T-helper 2 cell treated with Interferon-gamma antibody and Interleukin-4, amounts not matched to agents 5 μg/mL and 100 μg/mL, for 36 hours (primary cell): ENCODE data around the gene ITGAD.
"Not testable (repeated sequence)": the region's sequence is repeated elsewhere in the genome, so short reads cannot be mapped to it uniquely, and the experiment has no call there.

Source experiments
- DNase-seq: peaks from one replicate; pipeline ENCODE4 v3.0.0; 2021; ENCODE audit warnings: low spot score
- H3K27ac Mint-ChIP-seq: one replicate; pipeline ENCODE4 v1.8.0; 2021; ENCODE audit warnings: mild to moderate bottlenecking, mixed read lengths
- H3K27me3 Mint-ChIP-seq: one replicate; pipeline ENCODE4 v1.8.0; 2021; ENCODE audit warnings: low read depth, mixed read lengths
- H3K36me3 Mint-ChIP-seq: one replicate; pipeline ENCODE4 v1.8.0; 2021; ENCODE audit warnings: low read depth, mixed read lengths
- H3K4me1 Mint-ChIP-seq: one replicate; pipeline ENCODE4 v1.8.0; 2021; ENCODE audit warnings: low read depth, mixed read lengths
- H3K4me3 Mint-ChIP-seq: one replicate; pipeline ENCODE4 v1.8.0; 2022; ENCODE audit warnings: mild to moderate bottlenecking, moderate library complexity, mixed read lengths
- H3K9me3 Mint-ChIP-seq: one replicate; pipeline ENCODE4 v1.8.0; 2021; ENCODE audit warnings: mixed read lengths

ITGAD gene

DNA sequence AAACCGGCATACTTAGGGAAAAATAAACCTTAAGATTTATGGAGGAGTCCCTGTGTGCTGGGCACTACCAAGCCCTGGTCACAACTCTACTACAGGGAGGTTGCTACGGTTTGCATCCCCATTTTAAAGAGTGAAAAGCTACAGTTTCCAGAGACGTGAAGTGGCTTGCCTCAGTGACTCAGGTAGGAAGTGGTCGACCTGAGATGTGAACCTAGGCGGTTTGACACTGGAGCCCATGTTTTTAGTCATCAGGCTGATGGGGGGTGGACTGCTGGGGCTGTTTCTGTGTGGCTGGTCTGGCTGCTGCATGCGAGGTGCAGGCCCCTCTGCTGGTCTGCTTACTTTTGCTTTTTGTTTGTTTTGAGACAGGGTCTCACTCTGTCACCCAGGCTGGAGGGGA lies 28.5 kb downstream of the ITGAD start:
- H3K9me3 Mint-ChIP-seq = no peaks in the 10 kb centered on the region
- H3K4me3 Mint-ChIP-seq = peak overlapping the region; percentile 62
- no peaks in the 10 kb centered on the region for H3K27me3 Mint-ChIP-seq
- DNase-seq = peak; percentile 82
- peaks cover 3% of the 10 kb centered on the region for H3K36me3 Mint-ChIP-seq
- H3K4me1 Mint-ChIP-seq = peaks cover 44% of the 10 kb centered on the region
- H3K27ac Mint-ChIP-seq = peak overlapping the region; percentile 89

- Mint-ChIP-seq H3K9me3 (no peaks in the 10 kb centered on the region), H3K27ac (peak overlapping the region; percentile 64), H3K4me3 (peak overlapping the region; percentile 40), H3K4me1 (peaks cover 39% of the 10 kb centered on the region), H3K36me3 (peaks cover 3% of the 10 kb centered on the region), H3K27me3 (no peaks in the 10 kb centered on the region)
- DNase-seq = no peak
Measured at GRCh38 chr16:31423241-31423640, 30.1 kb downstream of the ITGAD start.

DNA sequence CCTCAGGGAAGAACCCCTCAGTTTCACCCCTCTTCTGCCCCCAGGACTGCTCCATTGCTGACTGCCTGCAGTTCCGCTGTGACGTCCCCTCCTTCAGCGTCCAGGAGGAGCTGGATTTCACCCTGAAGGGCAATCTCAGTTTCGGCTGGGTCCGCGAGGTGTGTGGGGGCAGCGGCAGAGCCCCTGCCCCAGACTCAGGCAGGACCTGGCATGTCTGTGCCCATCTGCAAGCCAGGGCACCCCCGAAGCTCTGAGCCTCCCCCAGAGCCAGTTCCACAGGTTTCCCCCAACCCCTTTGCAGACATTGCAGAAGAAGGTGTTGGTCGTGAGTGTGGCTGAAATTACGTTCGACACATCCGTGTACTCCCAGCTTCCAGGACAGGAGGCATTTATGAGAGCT lies 30.7 kb downstream of the ITGAD start:
- no peaks in the 10 kb centered on the region for H3K9me3 Mint-ChIP-seq
- no peaks in the 10 kb centered on the region for H3K27me3 Mint-ChIP-seq
- H3K27ac Mint-ChIP-seq = no peak overlapping the region
- H3K4me1 Mint-ChIP-seq = peaks cover 41% of the 10 kb centered on the region
- H3K36me3 Mint-ChIP-seq = peaks cover 3% of the 10 kb centered on the region
- no peak overlapping the region for H3K4me3 Mint-ChIP-seq
- DNase-seq = no peak

GRCh38 chr16:31427441-31428278 lies 34.5 kb downstream of the ITGAD start:
- Mint-ChIP-seq H3K4me1 (peaks cover 34% of the 10 kb centered on the region), H3K36me3 (no peaks in the 10 kb centered on the region), H3K4me3 (no peak overlapping the region), H3K27me3 (no peaks in the 10 kb centered on the region), H3K27ac (no peak overlapping the region), H3K9me3 (no peaks in the 10 kb centered on the region)
- peak; percentile 67 for DNase-seq

- H3K36me3 Mint-ChIP-seq = no peaks in the 10 kb centered on the region
- H3K9me3 Mint-ChIP-seq = no peaks in the 10 kb centered on the region
- no peaks in the 10 kb centered on the region for H3K27me3 Mint-ChIP-seq
- H3K27ac Mint-ChIP-seq = no peak within 1 kb of the TSS
- H3K4me1 Mint-ChIP-seq = peaks cover 29% of the 10 kb centered on the region
- DNase-seq = no peak
- peak within 1 kb of the TSS; percentile 32 for H3K4me3 Mint-ChIP-seq
Measured at GRCh38 chr16:31428279-31428597, 35.1 kb downstream of the ITGAD start, which contains the start of gene COX6A2. COX6A2 (minus strand) TSS chr16:31428360; CDS start chr16:31428325, 35 bp downstream.

- H3K9me3 Mint-ChIP-seq = no peaks in the 10 kb centered on the region
- no peaks in the 10 kb centered on the region for H3K36me3 Mint-ChIP-seq
- no peak for DNase-seq
- no peak overlapping the region for H3K27ac Mint-ChIP-seq
- H3K27me3 Mint-ChIP-seq = no peaks in the 10 kb centered on the region
- no peak overlapping the region for H3K4me3 Mint-ChIP-seq
- peaks cover 25% of the 10 kb centered on the region for H3K4me1 Mint-ChIP-seq
Measured at GRCh38 chr16:31428638-31429247, 35.6 kb downstream of the ITGAD start.

- H3K4me1 Mint-ChIP-seq = peaks cover 21% of the 10 kb centered on the region
- no peak overlapping the region for H3K4me3 Mint-ChIP-seq
- no peaks in the 10 kb centered on the region for H3K9me3 Mint-ChIP-seq
- H3K27me3 Mint-ChIP-seq = no peaks in the 10 kb centered on the region
- no peaks in the 10 kb centered on the region for H3K36me3 Mint-ChIP-seq
- no peak overlapping the region for H3K27ac Mint-ChIP-seq
- no peak for DNase-seq
Measured at GRCh38 chr16:31429314-31429713, 36.2 kb downstream of the ITGAD start.

- DNase-seq = no peak
- H3K27ac Mint-ChIP-seq = no peak overlapping the region
- H3K27me3 Mint-ChIP-seq = no peaks in the 10 kb centered on the region
- peaks cover 21% of the 10 kb centered on the region for H3K4me1 Mint-ChIP-seq
- H3K4me3 Mint-ChIP-seq = no peak overlapping the region
- H3K9me3 Mint-ChIP-seq = no peaks in the 10 kb centered on the region
- H3K36me3 Mint-ChIP-seq = no peaks in the 10 kb centered on the region
Measured at GRCh38 chr16:31429796-31430195, 36.7 kb downstream of the ITGAD start.

- H3K4me1 Mint-ChIP-seq = peaks cover 21% of the 10 kb centered on the region
- H3K9me3 Mint-ChIP-seq = no peaks in the 10 kb centered on the region
- H3K27ac Mint-ChIP-seq = no peak overlapping the region
- H3K36me3 Mint-ChIP-seq = no peaks in the 10 kb centered on the region
- no peak for DNase-seq
- no peaks in the 10 kb centered on the region for H3K27me3 Mint-ChIP-seq
- H3K4me3 Mint-ChIP-seq = no peak overlapping the region
Measured at GRCh38 chr16:31430380-31431052, 37.4 kb downstream of the ITGAD start.

DNA sequence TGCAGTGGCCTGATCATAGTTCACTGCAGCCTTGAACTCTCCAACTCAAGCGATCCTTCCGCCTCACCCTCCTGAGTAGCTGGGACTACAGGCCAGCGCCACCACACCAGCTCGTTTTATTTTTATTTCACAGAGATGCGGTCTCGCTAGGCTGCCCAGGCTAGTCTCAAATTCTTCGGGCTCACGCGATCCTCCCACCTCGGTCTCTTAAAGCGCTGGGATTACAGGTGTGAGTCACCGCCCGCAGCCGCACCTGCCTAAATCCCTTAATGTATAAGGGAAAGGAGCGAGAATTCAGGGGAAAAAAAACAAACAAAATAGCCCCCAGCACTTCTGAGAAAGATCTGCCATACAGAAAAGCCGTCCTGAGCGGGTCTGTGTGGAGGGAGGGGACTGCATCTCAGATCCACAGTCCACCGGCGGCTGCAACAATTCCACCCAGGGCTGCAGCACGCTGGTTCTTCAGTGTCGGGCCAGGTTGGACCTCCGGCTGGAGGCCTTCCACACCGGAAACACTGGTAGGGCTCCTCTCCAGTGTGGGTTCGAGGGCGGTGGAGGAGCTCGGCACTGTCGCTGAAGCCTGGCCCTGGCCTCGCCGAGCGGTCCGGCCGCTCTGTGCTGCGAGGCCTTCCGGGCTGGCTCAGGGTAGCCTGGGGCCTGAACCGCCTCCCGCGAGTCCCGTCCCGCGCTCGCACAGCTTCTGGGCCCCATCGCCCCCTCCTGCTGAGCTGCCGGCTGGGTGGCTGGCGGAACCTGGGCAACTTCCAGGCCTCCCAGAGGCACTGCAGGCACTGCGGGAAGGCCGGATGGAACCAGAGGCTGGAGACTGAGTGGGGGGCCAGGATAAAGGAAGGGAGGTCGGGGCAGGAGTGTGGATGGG lies 42.4 kb downstream of the ITGAD start:
- no peak for DNase-seq
- Mint-ChIP-seq H3K36me3 (no peaks in the 10 kb centered on the region), H3K4me1 (peaks cover 21% of the 10 kb centered on the region), H3K4me3 (no peak overlapping the region), H3K27me3 (no peaks in the 10 kb centered on the region), H3K27ac (no peak overlapping the region), H3K9me3 (no peaks in the 10 kb centered on the region)

DNA sequence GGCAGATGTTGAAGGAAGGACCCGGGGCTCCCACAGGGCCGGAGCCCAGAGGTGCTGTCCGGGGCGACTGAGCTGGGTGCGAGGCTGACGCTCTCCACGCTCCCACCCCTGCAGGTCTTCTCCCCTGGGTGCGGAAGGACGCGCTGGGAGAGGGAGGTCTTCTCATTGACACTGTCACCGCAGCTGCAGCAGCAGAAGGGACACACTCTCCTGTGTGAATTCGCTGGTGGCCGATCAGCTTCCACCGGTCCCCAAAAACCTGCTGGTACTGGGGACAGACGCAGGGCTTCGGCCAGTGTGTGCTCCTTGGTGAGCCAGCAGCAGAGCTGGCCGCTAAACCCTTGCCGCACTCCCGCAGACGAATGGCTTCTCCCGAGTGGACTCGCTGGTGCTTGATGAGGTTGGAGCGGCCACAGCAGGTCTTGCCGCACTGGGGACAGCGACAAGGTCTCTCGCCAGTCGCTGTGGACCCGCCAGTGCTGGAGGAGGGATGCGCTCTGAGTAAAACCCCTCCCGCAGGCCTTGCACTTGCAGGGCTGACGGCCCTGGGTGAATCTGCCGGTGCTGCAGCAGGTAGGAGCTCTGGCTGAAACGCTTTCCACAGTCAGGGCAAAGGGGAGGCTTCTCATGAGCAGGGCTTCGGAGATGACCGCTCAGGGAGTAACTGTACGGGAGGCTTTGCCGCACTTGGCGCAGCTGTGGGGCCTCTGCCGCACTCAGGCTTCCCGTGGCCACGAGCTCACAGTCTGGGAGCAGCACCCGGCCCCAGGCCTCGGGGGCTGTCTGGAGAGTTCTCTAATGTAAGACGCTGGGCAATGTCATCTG lies 43.3 kb downstream of the ITGAD start:
- Mint-ChIP-seq H3K36me3 (no peaks in the 10 kb centered on the region), H3K27me3 (no peaks in the 10 kb centered on the region), H3K4me1 (peaks cover 16% of the 10 kb centered on the region), H3K27ac (no peak overlapping the region), H3K9me3 (no peaks in the 10 kb centered on the region), H3K4me3 (no peak overlapping the region)
- DNase-seq = no peak

DNA sequence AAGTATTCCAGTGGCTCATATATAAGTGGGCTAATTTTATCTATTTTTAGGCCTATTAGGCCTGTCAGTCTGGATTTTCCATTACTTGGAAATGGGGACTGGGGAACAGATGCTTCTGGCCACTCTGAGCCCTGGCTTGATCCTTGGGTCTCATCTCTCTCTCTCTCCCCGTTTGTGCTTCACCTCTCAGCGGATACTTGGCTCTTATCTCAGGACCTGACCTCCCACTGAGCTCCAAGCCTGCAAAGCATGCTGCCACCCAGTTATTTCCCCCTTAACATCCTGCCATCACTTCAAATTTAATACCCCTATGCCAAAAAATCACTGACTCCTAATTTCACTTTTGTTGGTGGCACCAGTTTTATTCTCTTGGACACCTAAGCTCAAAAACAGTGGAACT lies 45.3 kb downstream of the ITGAD start:
- no peaks in the 10 kb centered on the region for H3K36me3 Mint-ChIP-seq
- H3K27ac Mint-ChIP-seq = no peak overlapping the region
- DNase-seq = no peak
- H3K4me1 Mint-ChIP-seq = peaks cover 22% of the 10 kb centered on the region
- H3K27me3 Mint-ChIP-seq = no peaks in the 10 kb centered on the region
- no peak overlapping the region for H3K4me3 Mint-ChIP-seq
- H3K9me3 Mint-ChIP-seq = no peaks in the 10 kb centered on the region

GRCh38 chr16:31439023-31439422 lies 45.9 kb downstream of the ITGAD start:
- peaks cover 22% of the 10 kb centered on the region for H3K4me1 Mint-ChIP-seq
- H3K36me3 Mint-ChIP-seq, H3K27ac Mint-ChIP-seq, H3K4me3 Mint-ChIP-seq, H3K27me3 Mint-ChIP-seq, H3K9me3 Mint-ChIP-seq, DNase-seq: not testable (repeated sequence)
